Hindlimb muscle (tissue), 1 donor: ENCODE data around the gene ZCCHC3. TPM values are rescaled to one million over a fixed set of nuclear protein-coding genes. Genes with fewer than 3 reads are reported as not detected.

ENCODE experiments used
- DNase-seq: peaks from one replicate; pipeline ENCODE4 v3.0.0-alpha.2; 2013
- polyA plus RNA-seq: library from polyadenylated mRNA; unstranded; fragments of 120-200 nt; gene quantifications from one replicate; pipeline ENCODE4 v1.2.1, GENCODE V29; 2013; ENCODE audit not compliant: insufficient read length

ZCCHC3 gene
- polyA plus RNA-seq, 1 donor: 30.1 TPM

GRCh38 chr20:347317-347639 is 49.9 kb downstream of the ZCCHC3 start:
- no peak for DNase-seq

GRCh38 chr20:347640-348484 is 50.5 kb downstream of the ZCCHC3 start:
- DNase-seq: peak; percentile 94

GRCh38 chr20:348972-349841 is 51.8 kb downstream of the ZCCHC3 start:
- DNase-seq: no peak

Other genes with a start within 250 kb of the ZCCHC3 start
- gene DEFB125, start 209.9 kb upstream of the ZCCHC3 start, polyA plus RNA-seq: not detected
- not detected for gene DEFB126, start 155.0 kb upstream of the ZCCHC3 start, polyA plus RNA-seq
- not detected for gene DEFB127, start 140.1 kb upstream of the ZCCHC3 start, polyA plus RNA-seq
- not detected for gene DEFB128, start 107.9 kb upstream of the ZCCHC3 start, polyA plus RNA-seq
- gene DEFB129, start 70.3 kb upstream of the ZCCHC3 start, polyA plus RNA-seq: not detected
- not detected for gene DEFB132, start 39.8 kb upstream of the ZCCHC3 start, polyA plus RNA-seq
- gene C20orf96, start 6.8 kb upstream of the ZCCHC3 start, polyA plus RNA-seq: 11.1 TPM
- gene SOX12, start 28.0 kb downstream of the ZCCHC3 start, polyA plus RNA-seq: 29.8 TPM
- 28.4 TPM for gene NRSN2, start 49.5 kb downstream of the ZCCHC3 start, polyA plus RNA-seq
- 3.3 TPM for gene TRIB3, start 83.2 kb downstream of the ZCCHC3 start, polyA plus RNA-seq
- 55.3 TPM for gene RBCK1, start 110.7 kb downstream of the ZCCHC3 start, polyA plus RNA-seq
- 28.1 TPM for gene TBC1D20, start 165.0 kb downstream of the ZCCHC3 start, polyA plus RNA-seq
- 111 TPM for gene CSNK2A1, start 246.2 kb downstream of the ZCCHC3 start, polyA plus RNA-seq